BJ (cell line): ENCODE results near the gene CS. TPM values are rescaled to one million over a fixed set of nuclear protein-coding genes. Genes with fewer than 3 reads are reported as not detected.
"Not testable (repeated sequence)": the region's sequence is repeated elsewhere in the genome, so short reads cannot be mapped to it uniquely, and the experiment has no call there.

Experiments
- CTCF ChIA-PET: fragments of 350-600 bp; formaldehyde crosslinking; extraction: SDS; loops from one replicate; lab custom pipeline; 2021; ENCODE audit warnings: antibody characterized with exemption, inconsistent platforms; lab: Yijun Ruan, JAX
- POLR2A ChIA-PET: fragments of 300-600 bp; sonication (Branson Sonifier 250); formaldehyde crosslinking; extraction: SDS; loops from one replicate; lab custom pipeline; 2021; ENCODE audit warnings: antibody characterized with exemption; lab: Charles Lee
- DNase-seq: peaks from one replicate; pipeline ENCODE4 v3.0.0-alpha.2; 2011; ENCODE audit warnings: low read depth
- H3K27me3 ChIP-seq: 2 replicates; pipeline ENCODE4 v1.6.0; 2011; ENCODE audit warnings: low read length; ENCODE audit not compliant: control insufficient read depth, insufficient read depth
- H3K36me3 ChIP-seq: 2 replicates; pipeline ENCODE4 v1.5.1; 2011; ENCODE audit warnings: low read length; ENCODE audit not compliant: control insufficient read depth, insufficient read depth
- H3K4me3 ChIP-seq: 2 replicates; pipeline ENCODE4 v1.5.1; 2011; ENCODE audit warnings: low read depth, mild to moderate bottlenecking, control low read depth, low read length
- CTCF ChIP-seq: IDR thresholded peaks from 2 replicates; pipeline ENCODE4 v1.5.1; 2011; ENCODE audit warnings: low read depth, mild to moderate bottlenecking, control low read depth, inconsistent platforms, low read length, moderate library complexity; ENCODE audit not compliant: insufficient read depth
- polyA plus RNA-seq: library from polyadenylated mRNA; depleted of rRNA; stranded (reverse); fragments of >200 nt; gene quantifications from 2 replicates; pipeline ENCODE4 v1.2.3, GENCODE V29; 2011

Gene CS
- polyA plus RNA-seq, 1 experiment: 150 TPM

DNA sequence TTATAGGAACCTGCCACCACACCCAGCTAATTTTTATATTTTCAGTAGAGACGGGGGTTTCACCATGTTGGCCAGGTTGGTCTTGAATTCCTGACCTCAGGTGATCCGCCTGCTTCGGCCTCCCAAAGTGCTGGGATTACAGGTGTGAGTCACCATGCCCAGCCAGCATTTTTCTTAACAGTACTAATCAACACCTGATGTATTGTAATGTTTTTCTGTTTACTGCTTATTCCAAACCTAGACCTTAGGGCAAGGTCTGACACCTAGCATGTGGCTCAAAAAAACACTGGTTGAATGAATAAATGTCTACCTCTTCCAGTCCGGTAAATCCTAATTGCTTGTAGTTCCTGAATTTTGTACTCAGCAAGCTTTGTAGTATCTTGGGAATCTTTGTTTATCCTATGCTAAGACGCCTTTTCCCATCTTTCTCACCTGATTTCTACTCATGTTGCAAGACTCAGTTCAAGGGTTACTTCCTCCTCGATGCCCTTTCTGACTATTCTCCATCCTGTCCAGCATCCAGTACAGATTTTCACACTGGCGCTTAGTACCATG, 30.9 kb upstream of the CS start:
- no peaks in the 10 kb centered on the region for H3K27me3 ChIP-seq
- no peak for TF ChIP-seq CTCF
- POLR2A ChIA-PET: no interaction called here
- DNase-seq: no peak
- H3K4me3 ChIP-seq: no peak overlapping the region
- peaks cover 9% of the 10 kb centered on the region for H3K36me3 ChIP-seq
- CTCF ChIA-PET: no interaction called here

GRCh38 chr12:56326533-56326932, 26.4 kb upstream of the CS start:
- ChIA-PET POLR2A (no interaction called here), CTCF (interaction anchor here (1.2 kb wide), 1 partner anchor 11 kb away, joined by 3 read pairs; the partner anchor contains the start of gene CNPY2)
- DNase-seq: no peak

GRCh38 chr12:56326126-56326525, 26.0 kb upstream of the CS start:
- no peak for TF ChIP-seq CTCF
- Histone ChIP-seq H3K36me3 (peaks cover 19% of the 10 kb centered on the region), H3K4me3 (no peak overlapping the region), H3K27me3 (no peaks in the 10 kb centered on the region)
- ChIA-PET POLR2A (no interaction called here), CTCF (interaction anchor here (1.2 kb wide), 1 partner anchor 10 kb away, joined by 3 read pairs; the partner anchor contains the start of gene CNPY2)
- DNase-seq: no peak

More at GRCh38 chr12:56326533-56326932, 26.4 kb upstream of the CS start:
- H3K4me3 ChIP-seq: no peak overlapping the region
- H3K27me3 ChIP-seq: no peaks in the 10 kb centered on the region
- no peak for TF ChIP-seq CTCF
- peaks cover 19% of the 10 kb centered on the region for H3K36me3 ChIP-seq

DNA sequence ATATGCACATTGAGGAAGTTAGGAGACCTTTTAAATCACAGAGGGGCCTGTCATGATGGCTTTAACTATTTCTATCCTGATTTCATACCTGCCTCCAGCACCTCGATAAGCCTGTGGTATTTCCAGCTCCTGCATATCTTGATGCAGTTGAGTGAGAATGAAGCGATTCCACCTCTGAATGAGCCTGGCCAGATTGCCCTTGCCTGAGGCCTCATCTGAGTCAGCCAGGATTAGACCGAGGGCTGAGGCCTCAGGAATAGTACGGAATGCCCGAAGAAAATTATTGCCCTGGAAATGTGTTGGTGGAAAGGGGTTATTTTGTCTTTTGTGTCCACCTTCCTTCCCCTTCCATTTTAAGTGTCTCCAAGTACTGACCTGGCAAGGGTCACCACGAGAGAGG, 24.1 kb upstream of the CS start:
- no peak for TF ChIP-seq CTCF
- CTCF ChIA-PET: interaction anchor here (1.0 kb wide), 1 partner anchor 8 kb away, joined by 3 read pairs; the partner anchor contains the start of gene CNPY2
- Histone ChIP-seq H3K4me3 (no peak overlapping the region), H3K36me3 (peaks cover 19% of the 10 kb centered on the region), H3K27me3 (no peaks in the 10 kb centered on the region)
- DNase-seq: no peak
- POLR2A ChIA-PET: no interaction called here

DNA sequence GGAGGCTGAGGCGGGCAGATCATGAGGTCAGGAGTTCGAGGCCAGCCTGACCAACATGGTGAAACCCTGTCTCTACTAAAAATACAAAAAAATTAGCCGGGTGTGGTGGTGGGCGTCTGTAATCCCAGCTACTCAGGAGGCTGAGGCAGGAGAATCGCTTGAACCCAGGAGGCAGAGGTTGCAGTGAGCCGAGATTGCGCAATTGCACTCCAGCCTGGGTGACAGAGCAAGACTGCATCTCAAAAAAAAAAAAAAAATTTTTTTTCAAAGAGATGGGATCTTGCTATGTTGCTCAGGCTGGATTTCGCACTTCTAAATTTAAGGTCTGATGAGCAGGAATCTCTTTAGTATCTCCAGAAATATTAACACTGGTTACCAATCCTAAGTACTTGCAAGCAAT, 21.5 kb upstream of the CS start:
- DNase-seq, H3K4me3 ChIP-seq, POLR2A ChIA-PET, H3K27me3 ChIP-seq, CTCF ChIA-PET: not testable (repeated sequence)
- peaks cover 16% of the 10 kb centered on the region for H3K36me3 ChIP-seq

GRCh38 chr12:56321027-56321426, 20.9 kb upstream of the CS start:
- Histone ChIP-seq H3K27me3 (no peaks in the 10 kb centered on the region), H3K4me3 (no peak overlapping the region), H3K36me3 (peaks cover 11% of the 10 kb centered on the region)
- TF ChIP-seq CTCF: no peak
- ChIA-PET POLR2A (no interaction called here), CTCF (no interaction called here)
- no peak for DNase-seq
